Neuronal stem cell (in vitro differentiated cells): ENCODE data around the gene RNF123.

Experiments used
- DNase-seq: peaks from one replicate; pipeline ENCODE4 v3.0.0-alpha.2; 2013; ENCODE audit warnings: low spot score
- H2AFZ ChIP-seq: one replicate; pipeline ENCODE4 v1.6.1; 2013; ENCODE audit warnings: mild to moderate bottlenecking, low read length, inconsistent platforms
- H2AK5ac ChIP-seq: 2 replicates; pipeline ENCODE4 v1.6.1; 2013; ENCODE audit warnings: low read depth, mild to moderate bottlenecking, inconsistent platforms, low read length, moderate library complexity, mixed read lengths
- H2BK120ac ChIP-seq: 2 replicates; pipeline ENCODE4 v1.6.1; 2013; ENCODE audit warnings: low read depth, mild to moderate bottlenecking, inconsistent platforms, low read length, moderate library complexity, mixed read lengths
- H2BK12ac ChIP-seq: one replicate; pipeline ENCODE4 v1.6.1; 2013; ENCODE audit warnings: low read length, inconsistent platforms
- H2BK15ac ChIP-seq: 2 replicates; pipeline ENCODE4 v1.6.1; 2013; ENCODE audit warnings: mild to moderate bottlenecking, low read length, inconsistent platforms, mixed read lengths
- H2BK5ac ChIP-seq: one replicate; pipeline ENCODE4 v1.6.1; 2013; ENCODE audit warnings: inconsistent platforms, mild to moderate bottlenecking, low read length, moderate library complexity
- H3K14ac ChIP-seq: one replicate; pipeline ENCODE4 v1.6.1; 2013; ENCODE audit warnings: low read length, inconsistent platforms
- H3K18ac ChIP-seq: 2 replicates; pipeline ENCODE4 v1.6.1; 2013; ENCODE audit warnings: low read length, inconsistent platforms
- H3K23ac ChIP-seq: 2 replicates; pipeline ENCODE4 v1.6.1; 2013; ENCODE audit warnings: low read depth, mild to moderate bottlenecking, mixed read lengths, low read length, inconsistent platforms; ENCODE audit not compliant: poor library complexity
- H3K27ac ChIP-seq: replicated peaks from 3 replicates; pipeline ENCODE4 v1.5.1; 2013; ENCODE audit warnings: low read length, inconsistent platforms
- H3K27me3 ChIP-seq, 3 experiments: 2 replicates each; pipeline ENCODE4 v1.6.1; 2013; ENCODE audit warnings: low read length in 3 of 3, mild to moderate bottlenecking in 2 of 3, inconsistent platforms in 1 of 3, low read depth in 1 of 3, mixed read lengths in 1 of 3, moderate library complexity in 1 of 3; ENCODE audit not compliant: control insufficient read depth in 3 of 3, insufficient read depth in 3 of 3
- H3K36me3 ChIP-seq, 2 donors: replicated peaks in 1 of 2; 2 replicates each; pipeline ENCODE4 v1.6.1; 2013; ENCODE audit warnings: low read length in 2 of 2; ENCODE audit not compliant: control insufficient read depth in 2 of 2, insufficient read depth in 2 of 2
- H3K4ac ChIP-seq: 2 replicates; pipeline ENCODE4 v1.6.1; 2013; ENCODE audit warnings: inconsistent platforms, mild to moderate bottlenecking, low read length, moderate library complexity
- H3K4me1 ChIP-seq, 2 donors: 1 replicate in 1 of 2; 2 replicates in 1 of 2; pipeline ENCODE4 v1.6.1; 2013; ENCODE audit warnings: low read length in 2 of 2, low read depth in 1 of 2; ENCODE audit not compliant: control insufficient read depth in 2 of 2, insufficient read depth in 1 of 2
- H3K4me2 ChIP-seq: one replicate; pipeline ENCODE4 v1.6.1; 2013; ENCODE audit warnings: mild to moderate bottlenecking, low read length, inconsistent platforms; ENCODE audit not compliant: insufficient read depth, poor library complexity, severe bottlenecking
- H3K4me3 ChIP-seq, 2 donors: 2 replicates each; pipeline ENCODE4 v1.5.1; 2013; ENCODE audit warnings: low read length in 2 of 2, mild to moderate bottlenecking in 2 of 2, inconsistent platforms in 1 of 2, moderate library complexity in 1 of 2
- H3K79me1 ChIP-seq: one replicate; pipeline ENCODE4 v1.6.1; 2013; ENCODE audit warnings: low read depth, mild to moderate bottlenecking, inconsistent platforms, low read length, moderate library complexity
- H3K9ac ChIP-seq: one replicate; pipeline ENCODE4 v1.6.1; 2013; ENCODE audit warnings: mild to moderate bottlenecking, low read depth, low read length, inconsistent platforms; ENCODE audit not compliant: poor library complexity
- H3K9me3 ChIP-seq, 2 donors: replicated peaks in 1 of 2; 2 replicates each; pipeline versions ENCODE3 to v1.6.1; 2013; ENCODE audit warnings: low read length in 2 of 2, mild to moderate bottlenecking in 2 of 2, inconsistent platforms in 1 of 2, low read depth in 1 of 2, mixed read lengths in 1 of 2, moderate library complexity in 1 of 2; ENCODE audit not compliant: control insufficient read depth in 2 of 2, insufficient read depth in 1 of 2
- H4K8ac ChIP-seq: one replicate; pipeline ENCODE4 v1.6.1; 2013; ENCODE audit warnings: low read depth, mild to moderate bottlenecking, inconsistent platforms, low read length, moderate library complexity
- H4K91ac ChIP-seq: one replicate; pipeline ENCODE4 v1.6.1; 2013; ENCODE audit warnings: low read length, low read depth, mild to moderate bottlenecking, inconsistent platforms; ENCODE audit not compliant: poor library complexity
- WGBS, 2 donors: extraction: QIAGEN DNeasy Blood & Tissue Kit; methylation state at CpG; one replicate each; pipeline ENCODE4 v1.1.7; 2013; ENCODE audit warnings: missing lambda C conversion rate in 2 of 2, mixed read lengths in 1 of 2; ENCODE audit not compliant: insufficient read length in 2 of 2, insufficient replicate concordance in 1 of 2; ENCODE audit errors: extremely low coverage in 2 of 2; 5-methylcytosine and 5-hydroxymethylcytosine counted together

The RNF123 gene

GRCh38 chr3:49648354-49649019, 40.9 kb upstream of the RNF123 start:
- Histone ChIP-seq H3K4me3 (no peak overlapping the region), H2AK5ac (peak overlapping the region; percentile 58), H3K4me1 (peaks cover 0 to 2% of the 10 kb centered on the region in 2 donors), H4K91ac (no peak overlapping the region), H2BK5ac (no peak overlapping the region), H4K8ac (no peak overlapping the region), H2AFZ (no peak overlapping the region), H3K9me3 (no peaks in the 10 kb centered on the region), H2BK120ac (no peak overlapping the region), H2BK12ac (no peak overlapping the region), H3K9ac (no peak overlapping the region), H3K79me1 (peaks cover 2% of the 10 kb centered on the region), H3K23ac (no peak overlapping the region), H3K27ac (no peak overlapping the region), H3K36me3 (peaks cover 0 to 28% of the 10 kb centered on the region in 2 donors), H3K18ac (peak overlapping the region; percentile 70), H3K27me3 (no peaks in the 10 kb centered on the region), H3K4ac (no peak overlapping the region), H3K14ac (peak overlapping the region; percentile 9), H2BK15ac (peak overlapping the region; percentile 60), H3K4me2 (no peak overlapping the region)
- WGBS, 2 donors = no CpG with 5 or more reads among the region's 3 CpGs
- no peak for DNase-seq

GRCh38 chr3:49649576-49649975, 39.8 kb upstream of the RNF123 start:
- Histone ChIP-seq H3K9me3 (no peaks in the 10 kb centered on the region), H2BK15ac (no peak overlapping the region), H3K4me3 (peak overlapping the region in 1 of 2 donors; percentile 4), H3K4ac (peak overlapping the region; percentile 55), H4K8ac (peak overlapping the region; percentile 55), H2AFZ (no peak overlapping the region), H3K27me3 (no peaks in the 10 kb centered on the region), H2BK120ac (peak overlapping the region; percentile 49), H3K18ac (peak overlapping the region; percentile 81), H3K79me1 (peaks cover 2% of the 10 kb centered on the region), H3K23ac (peak overlapping the region; percentile 47), H3K14ac (no peak overlapping the region), H3K27ac (no peak overlapping the region), H3K36me3 (peaks cover 0 to 32% of the 10 kb centered on the region in 2 donors), H3K4me1 (peaks cover 0 to 2% of the 10 kb centered on the region in 2 donors), H3K9ac (no peak overlapping the region), H2BK5ac (no peak overlapping the region), H4K91ac (no peak overlapping the region), H2AK5ac (no peak overlapping the region), H3K4me2 (no peak overlapping the region), H2BK12ac (peak overlapping the region; percentile 49)
- WGBS, 2 donors = no CpG with 5 or more reads among the region's 1 CpG
- no peak for DNase-seq

GRCh38 chr3:49650177-49650576, 39.2 kb upstream of the RNF123 start:
- Histone ChIP-seq H3K27me3 (no peaks in the 10 kb centered on the region), H2AFZ (no peak overlapping the region), H2BK12ac (peak overlapping the region; percentile 49), H3K27ac (no peak overlapping the region), H3K4me3 (no peak overlapping the region), H2AK5ac (no peak overlapping the region), H3K79me1 (peaks cover 2% of the 10 kb centered on the region), H3K36me3 (peaks cover 0 to 37% of the 10 kb centered on the region in 2 donors), H4K91ac (no peak overlapping the region), H3K23ac (peak overlapping the region; percentile 47), H3K18ac (peak overlapping the region; percentile 81), H3K4ac (peak overlapping the region; percentile 55), H3K4me2 (no peak overlapping the region), H2BK15ac (no peak overlapping the region), H2BK5ac (no peak overlapping the region), H2BK120ac (peak overlapping the region; percentile 49), H3K9me3 (no peaks in the 10 kb centered on the region), H3K9ac (no peak overlapping the region), H3K14ac (no peak overlapping the region), H3K4me1 (peaks cover 0 to 2% of the 10 kb centered on the region in 2 donors), H4K8ac (no peak overlapping the region)
- no peak for DNase-seq
- WGBS, 2 donors = no CpG with 5 or more reads among the region's 1 CpG

GRCh38 chr3:49650637-49651036, 38.7 kb upstream of the RNF123 start:
- Histone ChIP-seq H4K91ac (no peak overlapping the region), H3K4me1 (peaks cover 0 to 2% of the 10 kb centered on the region in 2 donors), H3K27me3 (no peaks in the 10 kb centered on the region), H2AK5ac (no peak overlapping the region), H2BK120ac (no peak overlapping the region), H3K9me3 (no peaks in the 10 kb centered on the region), H2BK15ac (peak overlapping the region; percentile 56), H3K27ac (no peak overlapping the region), H3K36me3 (peaks cover 0 to 41% of the 10 kb centered on the region in 2 donors), H3K4me3 (no peak overlapping the region), H3K4me2 (no peak overlapping the region), H3K9ac (no peak overlapping the region), H2BK5ac (no peak overlapping the region), H2AFZ (no peak overlapping the region), H4K8ac (no peak overlapping the region), H3K18ac (peak overlapping the region; percentile 48), H3K14ac (no peak overlapping the region), H3K79me1 (peaks cover 2% of the 10 kb centered on the region), H3K23ac (no peak overlapping the region), H3K4ac (no peak overlapping the region), H2BK12ac (no peak overlapping the region)
- no peak for DNase-seq
- no CpG with 5 or more reads among the region's 8 CpGs for WGBS, 2 donors
